ENCODE data around the gene PRKN.
A peak's percentile ranks its signal among the peaks of the same experiment; 100 is the strongest.

The PRKN gene

GRCh38 chr6:161410736-161411135, 1316.8 kb downstream of the PRKN start:
- no peak for TF ChIP-seq CTCF (IDR thresholded peaks at IDR 0.05; ENCODE audit: low read depth, low read length)
- no peak for DNase-seq (ENCODE audit: low read depth, low spot score)
- in situ Hi-C loops (cut with HindIII; ENCODE audit: low sequenced_read_pairs): no loop called here
- H3K4me3 ChIP-seq (ENCODE audit: low read depth, low read length): no peak overlapping the region

DNA sequence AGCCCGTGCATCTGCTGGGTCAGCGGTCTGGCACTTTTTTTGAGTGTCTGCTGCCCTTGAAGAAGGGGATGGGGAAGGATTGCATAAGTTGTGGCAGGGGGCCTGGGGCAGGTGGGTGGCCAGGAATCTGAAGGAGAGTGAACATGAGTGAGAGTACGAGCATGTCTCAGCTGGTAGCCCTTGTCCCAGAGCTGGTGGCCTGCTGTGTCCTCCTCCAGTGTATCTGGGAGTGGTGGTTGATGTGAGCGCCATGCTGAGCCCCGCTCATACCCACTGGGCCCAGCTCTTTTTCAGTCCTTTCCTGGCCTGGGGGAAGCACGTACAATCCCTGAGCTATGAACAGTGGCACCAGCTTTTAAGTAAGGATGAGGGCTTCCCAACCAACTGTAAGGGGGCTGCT, 1317.5 kb downstream of the PRKN start:
- in situ Hi-C loops (cut with HindIII; ENCODE audit: low sequenced_read_pairs): no loop called here
- no peak for TF ChIP-seq CTCF (IDR thresholded peaks at IDR 0.05; ENCODE audit: low read depth, low read length)
- H3K4me3 ChIP-seq (ENCODE audit: low read depth, low read length): no peak overlapping the region
- no peak for DNase-seq (ENCODE audit: low read depth, low spot score)

DNA sequence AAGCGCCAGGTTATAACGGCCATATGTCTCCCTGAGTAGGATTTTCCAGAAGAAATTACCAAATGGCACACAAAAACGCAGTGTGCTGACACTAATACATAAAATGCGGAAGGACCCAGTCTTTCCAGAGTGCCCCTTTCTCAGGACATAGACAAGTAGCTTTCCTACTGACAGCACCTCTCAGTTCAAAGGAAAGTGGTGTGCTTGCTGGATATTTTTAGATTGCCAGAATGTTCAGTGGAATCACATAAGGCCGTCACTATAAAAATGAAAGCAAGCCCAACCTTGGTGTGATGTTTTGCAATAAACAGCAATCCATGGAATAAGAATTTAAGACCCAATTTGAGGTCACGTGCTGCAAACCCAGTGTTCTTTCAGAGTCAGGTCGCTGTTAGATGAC, 1318.2 kb downstream of the PRKN start:
- no peak for DNase-seq (ENCODE audit: low read depth, low spot score)
- TF ChIP-seq CTCF (IDR thresholded peaks at IDR 0.05; ENCODE audit: low read depth, low read length): no peak
- no peak overlapping the region for H3K4me3 ChIP-seq (ENCODE audit: low read depth, low read length)
- in situ Hi-C loops (cut with HindIII; ENCODE audit: low sequenced_read_pairs): no loop called here

GRCh38 chr6:161408041-161408440, 1319.5 kb downstream of the PRKN start:
- no peak for TF ChIP-seq CTCF (IDR thresholded peaks at IDR 0.05; ENCODE audit: low read depth, low read length)
- no peak for DNase-seq (ENCODE audit: low read depth, low spot score)
- no peak overlapping the region for H3K4me3 ChIP-seq (ENCODE audit: low read depth, low read length)
- in situ Hi-C loops (cut with HindIII; ENCODE audit: low sequenced_read_pairs): no loop called here

DNA sequence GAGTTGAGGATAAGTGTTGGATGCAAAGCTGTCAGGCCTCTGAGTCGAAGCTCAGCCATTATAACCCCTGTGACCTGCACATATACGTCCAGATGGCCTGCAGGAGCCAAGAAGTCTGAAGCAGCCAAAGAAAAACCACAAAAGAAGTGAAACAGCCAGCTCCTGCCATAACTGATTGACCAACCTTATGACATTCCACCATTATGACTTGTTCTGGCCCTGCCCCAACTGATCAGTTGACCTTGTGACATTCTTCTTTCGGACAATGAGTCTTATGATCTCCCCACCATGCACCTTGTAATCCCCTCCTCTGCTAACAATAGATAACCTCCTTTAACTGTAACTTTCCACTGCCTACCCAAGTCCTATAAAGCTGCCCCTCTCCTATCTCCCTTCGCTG, 1320.0 kb downstream of the PRKN start:
- in situ Hi-C loops (cut with HindIII; ENCODE audit: low sequenced_read_pairs): no loop called here
- TF ChIP-seq CTCF (IDR thresholded peaks at IDR 0.05; ENCODE audit: low read depth, low read length): no peak
- H3K4me3 ChIP-seq (ENCODE audit: low read depth, low read length): no peak overlapping the region
- peak; percentile 60 for DNase-seq (ENCODE audit: low read depth, low spot score)

GRCh38 chr6:161407115-161407514, 1320.5 kb downstream of the PRKN start:
- in situ Hi-C loops (cut with HindIII; ENCODE audit: low sequenced_read_pairs): no loop called here
- no peak for DNase-seq (ENCODE audit: low read depth, low spot score)
- no peak for TF ChIP-seq CTCF (IDR thresholded peaks at IDR 0.05; ENCODE audit: low read depth, low read length)
- H3K4me3 ChIP-seq (ENCODE audit: low read depth, low read length): no peak overlapping the region

DNA sequence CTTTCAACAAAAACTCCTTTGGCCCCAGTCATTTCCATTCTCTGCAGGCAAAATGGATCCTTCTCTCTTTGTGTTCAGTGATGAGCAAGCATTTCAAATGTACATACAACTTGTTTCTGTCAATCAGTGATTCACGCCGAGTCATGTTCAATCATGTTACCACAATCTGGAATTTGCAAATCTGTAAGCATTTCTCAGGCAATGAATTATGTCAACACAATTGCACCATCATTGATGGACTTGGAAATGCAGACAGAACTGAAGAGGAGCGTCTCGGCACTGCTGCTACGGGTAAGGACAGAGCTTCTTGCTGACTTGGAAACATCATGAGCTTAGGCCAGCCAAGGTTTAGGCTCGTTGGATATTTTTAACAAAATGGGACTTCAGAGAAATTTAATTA, 1320.9 kb downstream of the PRKN start:
- TF ChIP-seq CTCF (IDR thresholded peaks at IDR 0.05; ENCODE audit: low read depth, low read length): no peak
- H3K4me3 ChIP-seq (ENCODE audit: low read depth, low read length): no peak overlapping the region
- peak; percentile 72 for DNase-seq (ENCODE audit: low read depth, low spot score)
- in situ Hi-C loops (cut with HindIII; ENCODE audit: low sequenced_read_pairs): no loop called here

Measured in astrocyte of the spinal cord (primary cell).